HG03159 (cell line): ENCODE measurements around the gene CHPF.

Experiments used
- ATAC-seq: cut with Tn5 transposase; IDR thresholded peaks from one replicate; pipeline ENCODE4 v1.9.1; 2021; ENCODE audit warnings: mild to moderate bottlenecking, moderate library complexity; ENCODE audit not compliant: unreplicated experiment

CHPF gene

GRCh38 chr2:219498280-219499057 is 45.1 kb downstream of the CHPF start, which contains the start of gene GMPPA:
Gene GMPPA (plus strand): TSS chr2:219498891. CDS start chr2:219499976, 1,085 bp downstream.
- peak; percentile 96 for ATAC-seq

GRCh38 chr2:219497495-219498279 is 45.9 kb downstream of the CHPF start:
- peak; percentile 3 for ATAC-seq

- ATAC-seq, result no peak
Measured at GRCh38 chr2:219496825-219497494, 46.6 kb downstream of the CHPF start.

- ATAC-seq, result no peak
Measured at GRCh38 chr2:219496247-219496824, 47.3 kb downstream of the CHPF start.

- no peak for ATAC-seq
Measured at GRCh38 chr2:219495531-219496122, 48.0 kb downstream of the CHPF start.

GRCh38 chr2:219494952-219495530 is 48.6 kb downstream of the CHPF start:
- no peak for ATAC-seq

- ATAC-seq, result no peak
Measured at GRCh38 chr2:219493086-219493485, 50.5 kb downstream of the CHPF start.

GRCh38 chr2:219492575-219492974 is 51.0 kb downstream of the CHPF start:
- ATAC-seq, result no peak

- no peak for ATAC-seq
Measured at GRCh38 chr2:219491278-219491963, 52.2 kb downstream of the CHPF start.

GRCh38 chr2:219490600-219491130 is 52.9 kb downstream of the CHPF start:
- no peak for ATAC-seq

- ATAC-seq, result no peak
Measured at GRCh38 chr2:219490186-219490585, 53.4 kb downstream of the CHPF start.

GRCh38 chr2:219489315-219489714 is 54.3 kb downstream of the CHPF start:
- ATAC-seq, result no peak
